Neutrophil (primary cell): ENCODE data around the gene P2RX2.

Experiments
- H3K27ac ChIP-seq: fragments of 200-600 bp; sonication (generic); 2 replicates; pipeline ENCODE4 v1.5.1; 2016; ENCODE audit warnings: mild to moderate bottlenecking, moderate library complexity
- H3K27me3 ChIP-seq: fragments of 200-600 bp; sonication (generic); 2 replicates; pipeline ENCODE4 v1.6.0; 2016; ENCODE audit warnings: mild to moderate bottlenecking
- H3K36me3 ChIP-seq: fragments of 200-600 bp; sonication (generic); 2 replicates; pipeline ENCODE4 v1.5.1; 2017
- H3K4me1 ChIP-seq, 2 experiments: fragments of 200-600 bp in 1 of 2; sonication (generic) in 1 of 2; 1 replicate in 1 of 2; 2 replicates in 1 of 2; pipeline versions ENCODE4 v1.5.1 to v1.6.1; 2013 to 2016; ENCODE audit warnings: low read depth in 1 of 2, low read length in 1 of 2, mild to moderate bottlenecking in 1 of 2, moderate library complexity in 1 of 2; ENCODE audit not compliant: control insufficient read depth in 1 of 2, insufficient read depth in 1 of 2
- H3K4me3 ChIP-seq, 2 experiments: fragments of 200-600 bp in 1 of 2; sonication (generic) in 1 of 2; 1 replicate in 1 of 2; 2 replicates in 1 of 2; pipeline ENCODE4 v1.5.1; 2013 to 2016; ENCODE audit warnings: low read depth in 1 of 2, low read length in 1 of 2, mild to moderate bottlenecking in 1 of 2, moderate library complexity in 1 of 2
- H3K9me3 ChIP-seq: fragments of 200-600 bp; sonication (generic); 2 replicates; pipeline ENCODE4 v1.5.1; 2016
- TF ChIP-seq, protein P1 (sequence below): fragments of 200-600 bp; sonication (generic); IDR thresholded peaks from 2 replicates; pipeline ENCODE4 v1.5.1; 2016; ENCODE audit warnings: antibody characterized with exemption

P2RX2 gene

DNA sequence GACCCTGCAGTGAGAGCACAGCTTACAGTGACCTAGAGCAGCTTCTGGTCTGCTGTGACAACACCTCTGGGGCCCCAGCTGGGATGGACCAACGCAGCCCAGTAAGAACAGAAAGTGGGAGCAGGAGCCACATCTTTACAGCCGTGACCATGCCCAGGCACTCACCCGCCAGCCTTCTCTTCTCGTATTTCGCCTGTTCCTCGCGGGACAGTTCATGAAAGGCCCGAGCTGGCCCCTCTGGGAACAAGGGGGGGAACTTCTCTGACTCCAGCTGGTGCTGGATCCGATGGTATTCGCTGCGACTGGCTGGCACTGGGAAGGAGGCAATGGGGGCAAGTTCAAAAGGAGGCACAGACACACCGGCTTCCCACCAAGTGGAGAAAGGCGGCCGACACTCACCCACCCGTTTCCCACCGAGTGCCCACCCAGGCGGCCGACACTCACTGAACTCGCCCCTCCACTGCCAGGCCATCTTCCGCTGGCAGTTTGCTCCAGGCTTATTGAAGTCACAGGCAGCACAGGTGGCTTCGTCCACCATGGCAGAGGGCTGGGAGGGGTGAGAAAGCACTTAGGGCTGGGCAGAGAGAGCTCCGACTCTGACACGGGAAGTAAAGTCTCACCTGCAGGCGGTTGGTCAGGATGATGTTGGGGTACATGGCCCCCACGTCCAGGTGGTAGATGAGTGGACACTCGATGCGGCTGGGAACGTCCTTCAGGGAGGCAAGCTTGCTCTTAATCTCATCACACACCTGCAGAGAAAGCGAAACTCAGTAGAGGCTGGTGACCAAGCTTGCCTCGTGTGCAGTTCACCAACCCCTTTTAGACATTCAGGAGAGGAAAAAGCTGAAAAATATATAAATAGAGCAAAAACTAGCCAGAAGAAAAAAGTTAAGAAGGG is 49.9 kb downstream of the P2RX2 start:
- H3K4me1 ChIP-seq, result peaks cover 34 to 38% of the 10 kb centered on the region in 2 experiments

DNA sequence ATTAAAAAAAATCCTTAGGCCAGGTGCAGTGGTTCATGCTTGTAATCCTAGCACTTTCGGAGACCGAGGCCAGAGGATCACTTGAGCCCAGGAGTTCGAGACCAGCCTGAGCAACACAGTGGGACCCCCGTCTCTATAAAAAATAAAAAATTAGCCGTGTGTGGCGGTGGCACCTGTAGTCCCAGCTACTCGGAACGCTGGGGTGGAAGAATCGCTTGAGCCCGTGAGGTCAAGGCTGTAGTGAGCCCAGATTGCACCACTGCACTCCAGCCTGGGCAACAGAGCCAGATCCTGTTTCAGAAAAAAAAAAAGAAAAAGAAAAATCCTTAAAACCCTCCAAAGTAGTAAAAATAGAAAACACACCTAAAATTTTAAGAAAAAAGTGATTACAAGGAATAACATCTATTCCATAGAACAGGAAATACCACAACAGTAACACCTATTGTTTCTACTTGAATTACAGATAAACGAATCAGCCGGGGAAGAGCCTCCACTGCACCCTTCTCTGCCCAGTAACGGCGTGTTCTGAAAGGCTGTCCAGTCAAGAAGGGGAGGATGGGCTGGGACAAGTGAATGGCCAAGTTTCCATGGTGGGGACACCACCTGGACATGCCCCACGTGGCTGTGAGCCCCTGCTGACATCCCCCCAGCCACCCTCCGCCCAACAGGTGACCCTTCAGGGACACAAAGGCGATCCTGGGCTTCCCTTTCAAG is 50.7 kb downstream of the P2RX2 start:
- Histone ChIP-seq H3K4me3 (no peak overlapping the region), H3K27me3 (no peaks in the 10 kb centered on the region), H3K36me3 (peaks cover 64% of the 10 kb centered on the region), H3K4me1 (peaks cover 25 to 29% of the 10 kb centered on the region in 2 experiments), H3K9me3 (no peaks in the 10 kb centered on the region), H3K27ac (no peak overlapping the region)
- TF ChIP-seq, protein P1, sequence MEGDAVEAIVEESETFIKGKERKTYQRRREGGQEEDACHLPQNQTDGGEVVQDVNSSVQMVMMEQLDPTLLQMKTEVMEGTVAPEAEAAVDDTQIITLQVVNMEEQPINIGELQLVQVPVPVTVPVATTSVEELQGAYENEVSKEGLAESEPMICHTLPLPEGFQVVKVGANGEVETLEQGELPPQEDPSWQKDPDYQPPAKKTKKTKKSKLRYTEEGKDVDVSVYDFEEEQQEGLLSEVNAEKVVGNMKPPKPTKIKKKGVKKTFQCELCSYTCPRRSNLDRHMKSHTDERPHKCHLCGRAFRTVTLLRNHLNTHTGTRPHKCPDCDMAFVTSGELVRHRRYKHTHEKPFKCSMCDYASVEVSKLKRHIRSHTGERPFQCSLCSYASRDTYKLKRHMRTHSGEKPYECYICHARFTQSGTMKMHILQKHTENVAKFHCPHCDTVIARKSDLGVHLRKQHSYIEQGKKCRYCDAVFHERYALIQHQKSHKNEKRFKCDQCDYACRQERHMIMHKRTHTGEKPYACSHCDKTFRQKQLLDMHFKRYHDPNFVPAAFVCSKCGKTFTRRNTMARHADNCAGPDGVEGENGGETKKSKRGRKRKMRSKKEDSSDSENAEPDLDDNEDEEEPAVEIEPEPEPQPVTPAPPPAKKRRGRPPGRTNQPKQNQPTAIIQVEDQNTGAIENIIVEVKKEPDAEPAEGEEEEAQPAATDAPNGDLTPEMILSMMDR, result no peak

More for the DNA sequence above, 49.9 kb downstream of the P2RX2 start:
- H3K36me3 ChIP-seq, result peaks cover 57% of the 10 kb centered on the region
- H3K4me3 ChIP-seq, result no peak overlapping the region
- TF ChIP-seq, protein P1, result no peak
- H3K9me3 ChIP-seq, result no peaks in the 10 kb centered on the region
- H3K27me3 ChIP-seq, result no peaks in the 10 kb centered on the region
- H3K27ac ChIP-seq, result no peak overlapping the region
